DND-41 (cell line): ENCODE measurements around the gene HOXA5.

Source experiments
- ATAC-seq: fragments of 200-7000 bp; cut with Tn5 transposase; 3 replicates; pipeline ENCODE4 v1.9.1; 2021; ENCODE audit warnings: low read depth; ENCODE audit not compliant: insufficient read depth
- DNase-seq: peaks from one replicate; pipeline ENCODE4 v3.0.0-alpha.2; 2020
- H2AFZ ChIP-seq: 2 replicates; pipeline ENCODE4 v1.6.0; 2012; ENCODE audit warnings: low read depth, low read length
- H3K27ac ChIP-seq: 2 replicates; pipeline ENCODE4 v1.5.1; 2012; ENCODE audit warnings: low read length, inconsistent platforms
- H3K27me3 ChIP-seq: fragments of 200-600 bp; sonication (generic); 2 replicates; pipeline ENCODE4 v1.6.0; 2012; ENCODE audit warnings: low read length, mild to moderate bottlenecking, inconsistent platforms; ENCODE audit not compliant: insufficient read depth, poor library complexity
- H3K36me3 ChIP-seq: 2 replicates; pipeline ENCODE4 v1.5.1; 2012; ENCODE audit warnings: low read length, inconsistent platforms; ENCODE audit not compliant: insufficient read depth
- H3K4me1 ChIP-seq: 2 replicates; pipeline ENCODE4 v1.5.1; 2012; ENCODE audit warnings: mild to moderate bottlenecking, low read length; ENCODE audit not compliant: insufficient read depth
- H3K4me2 ChIP-seq: 2 replicates; pipeline ENCODE4 v1.6.0; 2012; ENCODE audit warnings: mild to moderate bottlenecking, moderate library complexity, low read length, inconsistent platforms; ENCODE audit not compliant: insufficient read depth
- H3K4me3 ChIP-seq, 2 experiments: fragments of 200-600 bp in 1 of 2; shearing (Covaris generic) in 1 of 2; 2 replicates each; pipeline ENCODE4 v1.5.1; 2012 to 2016; ENCODE audit warnings: inconsistent platforms in 2 of 2, low read length in 2 of 2, mild to moderate bottlenecking in 2 of 2, low read depth in 1 of 2, moderate library complexity in 1 of 2
- H3K79me2 ChIP-seq: 2 replicates; pipeline ENCODE4 v1.6.0; 2012; ENCODE audit warnings: low read length, inconsistent platforms; ENCODE audit not compliant: insufficient read depth
- H3K9ac ChIP-seq: 2 replicates; pipeline ENCODE4 v1.6.0; 2012; ENCODE audit warnings: low read depth, mild to moderate bottlenecking, inconsistent platforms, low read length, moderate library complexity
- H3K9me3 ChIP-seq: 2 replicates; pipeline ENCODE4 v1.5.1; 2012; ENCODE audit warnings: low read length, moderate library complexity, mild to moderate bottlenecking, inconsistent platforms; ENCODE audit not compliant: insufficient read depth, severe bottlenecking
- H4K20me1 ChIP-seq: 2 replicates; pipeline ENCODE4 v1.6.0; 2012; ENCODE audit warnings: low read length; ENCODE audit not compliant: insufficient read depth
- EZH2 ChIP-seq: IDR thresholded peaks from 3 replicates; pipeline ENCODE4 v1.6.1; 2012; ENCODE audit warnings: borderline replicate concordance, low read depth, mild to moderate bottlenecking, moderate library complexity, low read length, inconsistent platforms; ENCODE audit not compliant: severe bottlenecking
- TF ChIP-seq, protein P1 (sequence below): IDR thresholded peaks from 2 replicates; pipeline ENCODE4 v1.5.1; 2012; ENCODE audit warnings: borderline replicate concordance, low read length, moderate library complexity, mild to moderate bottlenecking; ENCODE audit not compliant: poor library complexity, severe bottlenecking; ENCODE audit errors: extremely low read depth

Gene HOXA5

DNA sequence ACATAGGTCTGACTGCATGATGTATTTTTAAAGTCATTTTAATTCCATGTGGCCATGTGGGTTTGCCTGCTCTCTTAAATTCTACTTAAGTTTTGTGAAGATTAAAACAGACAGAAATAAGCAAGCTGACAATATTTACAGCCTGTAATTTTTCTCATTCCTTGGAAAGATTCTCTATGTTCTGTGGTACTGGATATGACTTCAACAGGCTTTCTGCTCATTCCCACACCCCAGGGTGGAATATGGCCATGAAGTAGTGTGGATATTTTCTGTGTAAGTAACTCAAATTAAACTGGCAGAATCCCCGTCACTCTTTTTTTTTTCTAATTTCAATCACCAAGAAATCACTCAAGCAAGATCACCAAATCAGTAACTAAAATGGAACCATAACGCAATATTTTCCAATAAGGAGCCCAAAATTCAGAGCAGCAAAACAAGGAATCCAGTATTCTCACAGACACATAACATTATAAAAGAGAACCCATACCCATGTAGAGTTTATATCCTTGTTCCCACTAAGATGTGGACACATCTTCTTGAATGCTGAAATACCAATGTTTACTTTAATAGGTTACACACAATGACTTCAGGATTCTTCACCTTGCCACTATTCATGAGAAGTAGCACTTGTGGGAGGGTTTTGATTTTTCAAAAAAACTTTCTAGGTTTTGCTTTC lies 5.7 kb downstream of the HOXA5 start:
- Histone ChIP-seq H3K4me1 (no peaks in the 10 kb centered on the region), H3K9ac (no peak overlapping the region), H3K27ac (no peak overlapping the region), H4K20me1 (no peaks in the 10 kb centered on the region), H3K36me3 (peaks cover 1% of the 10 kb centered on the region; the same call in 1 of the 2 replicates), H3K27me3 (peaks cover 5% of the 10 kb centered on the region), H2AFZ (no peak overlapping the region), H3K9me3 (no peaks in the 10 kb centered on the region), H3K79me2 (no peaks in the 10 kb centered on the region), H3K4me3 (no peak overlapping the region), H3K4me2 (no peak overlapping the region)
- DNase-seq (no peak), ATAC-seq (no peak)
- no peak for TF ChIP-seq EZH2
- TF ChIP-seq, protein P1, sequence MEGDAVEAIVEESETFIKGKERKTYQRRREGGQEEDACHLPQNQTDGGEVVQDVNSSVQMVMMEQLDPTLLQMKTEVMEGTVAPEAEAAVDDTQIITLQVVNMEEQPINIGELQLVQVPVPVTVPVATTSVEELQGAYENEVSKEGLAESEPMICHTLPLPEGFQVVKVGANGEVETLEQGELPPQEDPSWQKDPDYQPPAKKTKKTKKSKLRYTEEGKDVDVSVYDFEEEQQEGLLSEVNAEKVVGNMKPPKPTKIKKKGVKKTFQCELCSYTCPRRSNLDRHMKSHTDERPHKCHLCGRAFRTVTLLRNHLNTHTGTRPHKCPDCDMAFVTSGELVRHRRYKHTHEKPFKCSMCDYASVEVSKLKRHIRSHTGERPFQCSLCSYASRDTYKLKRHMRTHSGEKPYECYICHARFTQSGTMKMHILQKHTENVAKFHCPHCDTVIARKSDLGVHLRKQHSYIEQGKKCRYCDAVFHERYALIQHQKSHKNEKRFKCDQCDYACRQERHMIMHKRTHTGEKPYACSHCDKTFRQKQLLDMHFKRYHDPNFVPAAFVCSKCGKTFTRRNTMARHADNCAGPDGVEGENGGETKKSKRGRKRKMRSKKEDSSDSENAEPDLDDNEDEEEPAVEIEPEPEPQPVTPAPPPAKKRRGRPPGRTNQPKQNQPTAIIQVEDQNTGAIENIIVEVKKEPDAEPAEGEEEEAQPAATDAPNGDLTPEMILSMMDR: no peak

DNA sequence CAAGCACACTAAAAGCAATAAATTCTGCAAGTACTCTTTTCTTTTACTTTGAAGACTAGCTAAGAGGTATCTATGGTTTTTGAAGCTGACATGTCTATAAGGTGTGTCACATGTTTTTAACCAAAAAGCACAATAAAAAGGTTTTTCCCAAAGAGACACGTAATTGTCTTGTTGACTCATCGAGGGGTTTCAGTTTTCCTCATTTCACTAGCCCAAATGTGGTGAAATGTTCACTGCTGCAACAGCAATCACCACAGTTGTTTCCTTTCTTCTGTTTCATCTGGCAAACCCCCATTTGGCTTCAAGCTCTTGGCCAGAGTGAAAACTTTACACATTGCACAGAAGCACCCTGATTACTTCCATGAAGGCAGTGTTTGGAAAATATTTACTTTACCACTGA lies 9.1 kb downstream of the HOXA5 start:
- H2AFZ ChIP-seq: no peak overlapping the region
- DNase-seq (no peak), ATAC-seq (no peak)
- no peak overlapping the region for H3K4me2 ChIP-seq
- H3K36me3 ChIP-seq: no peaks in the 10 kb centered on the region
- no peaks in the 10 kb centered on the region for H3K4me1 ChIP-seq
- no peak for TF ChIP-seq EZH2
- TF ChIP-seq, protein P1: no peak
- no peak overlapping the region for H3K9ac ChIP-seq
- H3K9me3 ChIP-seq: no peaks in the 10 kb centered on the region
- H3K79me2 ChIP-seq: no peaks in the 10 kb centered on the region
- no peaks in the 10 kb centered on the region for H4K20me1 ChIP-seq
- no peak overlapping the region for H3K27ac ChIP-seq
- peaks cover 5% of the 10 kb centered on the region for H3K27me3 ChIP-seq
- no peak overlapping the region for H3K4me3 ChIP-seq

- H3K4me1 ChIP-seq: no peaks in the 10 kb centered on the region
- ATAC-seq (no peak), DNase-seq (no peak)
- TF ChIP-seq EZH2: no peak
- TF ChIP-seq, protein P1: no peak
- no peak overlapping the region for H2AFZ ChIP-seq
- H3K79me2 ChIP-seq: no peaks in the 10 kb centered on the region
- no peak overlapping the region for H3K27ac ChIP-seq
- H3K4me2 ChIP-seq: no peak overlapping the region
- no peaks in the 10 kb centered on the region for H3K36me3 ChIP-seq
- H3K27me3 ChIP-seq: peaks cover 5% of the 10 kb centered on the region
- H3K9ac ChIP-seq: no peak overlapping the region
- H3K9me3 ChIP-seq: no peaks in the 10 kb centered on the region
- H4K20me1 ChIP-seq: no peaks in the 10 kb centered on the region
- H3K4me3 ChIP-seq: no peak overlapping the region
Measured at GRCh38 chr7:27133409-27134231, 9.9 kb downstream of the HOXA5 start.
